Stimulated activated naive CD4-positive, alpha-beta T cell treated with Interleukin-2 at 50 U/mL for 16 hours (primary cell): Measurements from ENCODE around the gene NAA40.

Experiments
- DNase-seq: peaks from one replicate; lab custom pipeline; 2025; lab: John Stamatoyannopoulos, UW

The NAA40 gene

DNA sequence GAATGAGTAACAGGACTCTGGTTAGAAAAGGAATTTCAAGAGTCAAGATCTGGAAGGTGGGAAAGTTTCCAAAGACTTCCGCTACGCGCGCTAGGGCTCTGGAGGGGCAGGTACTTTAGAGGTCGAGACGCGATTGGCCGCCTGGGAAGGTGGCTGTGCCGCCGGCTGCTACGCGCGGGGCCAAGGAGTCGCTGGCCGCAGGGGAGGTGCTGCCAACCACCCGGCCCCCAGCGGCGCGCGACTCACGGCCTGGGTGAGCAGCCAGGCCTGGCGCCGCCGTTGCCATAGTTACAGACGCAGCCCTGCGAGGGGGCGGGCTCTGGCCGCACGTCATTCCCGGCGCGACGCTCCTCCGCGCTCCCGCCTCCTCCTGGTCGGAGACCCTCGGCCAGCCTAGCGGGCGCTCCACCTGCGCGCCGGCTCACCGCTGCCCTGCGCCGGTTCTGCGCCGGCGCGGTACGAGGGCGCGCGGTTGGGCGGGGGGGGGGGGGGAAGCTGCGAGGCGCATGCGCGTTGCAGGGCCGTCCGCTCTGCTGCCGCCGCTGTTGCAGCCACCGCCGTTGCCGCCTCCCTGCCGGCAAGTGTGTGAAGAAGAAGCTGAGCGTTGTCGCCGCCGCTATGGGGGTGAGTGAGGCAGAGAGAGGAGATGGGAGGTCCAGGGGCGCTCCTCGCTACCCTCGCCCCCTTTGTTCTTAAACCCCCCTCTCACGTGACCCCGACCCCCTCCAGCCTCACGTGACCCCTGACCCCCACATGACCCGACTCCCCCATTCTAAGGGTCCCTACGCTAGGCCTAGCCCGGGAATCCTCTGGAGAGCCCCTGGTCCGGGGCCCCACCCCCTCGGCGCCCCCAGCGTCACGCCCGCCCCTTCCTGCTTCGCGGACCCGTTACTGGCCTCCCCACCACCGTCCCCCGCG lies at the start of gene NAA40:
Gene NAA40, plus strand, starts transcription at position 524 of the 918 bp plus-strand sequence. Its CDS starts 95 bp downstream, at position 619.
- peak; percentile 93 for DNase-seq

GRCh38 chr11:63889344-63889743 lies 49.5 kb upstream of the NAA40 start:
- no peak for DNase-seq

GRCh38 chr11:63890368-63890767 lies 48.4 kb upstream of the NAA40 start:
- no peak for DNase-seq

- DNase-seq = no peak
Measured at GRCh38 chr11:63892228-63892627, 46.6 kb upstream of the NAA40 start.

DNA sequence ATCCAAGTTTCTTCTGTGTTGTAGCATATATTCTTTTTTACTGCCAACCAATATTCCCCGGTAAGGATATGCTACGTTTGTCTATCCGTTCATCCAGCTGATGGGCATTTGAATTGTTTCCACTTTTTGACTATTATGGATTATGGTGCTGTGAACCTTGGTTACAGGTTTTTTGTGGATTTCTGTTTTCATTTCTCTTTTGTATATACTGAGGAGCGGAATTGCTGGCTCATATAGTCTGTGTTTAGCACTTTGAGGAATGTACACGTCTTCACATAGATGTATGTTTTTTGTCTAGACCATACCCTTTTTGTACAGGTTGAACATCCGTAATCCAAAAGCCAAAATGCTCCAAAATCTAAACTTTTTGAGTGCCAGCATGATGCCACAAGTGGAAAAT lies 45.4 kb upstream of the NAA40 start:
- DNase-seq = no peak

GRCh38 chr11:63896071-63896470 lies 42.7 kb upstream of the NAA40 start:
- no peak for DNase-seq

- DNase-seq = no peak
Measured at GRCh38 chr11:63897459-63898146, 41.2 kb upstream of the NAA40 start.

DNA sequence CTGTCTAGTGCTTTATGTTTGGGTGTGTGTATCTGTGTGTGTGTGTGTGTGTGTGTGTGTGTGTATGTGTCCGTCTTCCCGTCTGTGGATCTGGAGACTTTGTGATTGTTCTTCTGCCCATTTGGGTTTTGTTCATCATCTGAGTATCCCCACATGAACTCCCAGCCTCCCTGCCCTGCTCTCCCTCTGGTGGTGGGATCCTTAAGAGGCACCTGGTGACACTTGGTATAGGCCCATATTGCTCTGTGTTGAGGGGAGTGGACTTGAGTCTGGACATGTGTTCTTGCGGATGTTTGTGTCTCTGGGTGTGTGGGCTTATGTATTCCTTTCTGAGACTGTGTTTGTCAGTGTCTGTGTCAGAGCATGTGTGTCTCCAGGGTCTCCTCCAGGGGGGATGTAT lies 37.1 kb upstream of the NAA40 start:
- DNase-seq = no peak

GRCh38 chr11:63903884-63904283 lies 34.9 kb upstream of the NAA40 start:
- no peak for DNase-seq

DNA sequence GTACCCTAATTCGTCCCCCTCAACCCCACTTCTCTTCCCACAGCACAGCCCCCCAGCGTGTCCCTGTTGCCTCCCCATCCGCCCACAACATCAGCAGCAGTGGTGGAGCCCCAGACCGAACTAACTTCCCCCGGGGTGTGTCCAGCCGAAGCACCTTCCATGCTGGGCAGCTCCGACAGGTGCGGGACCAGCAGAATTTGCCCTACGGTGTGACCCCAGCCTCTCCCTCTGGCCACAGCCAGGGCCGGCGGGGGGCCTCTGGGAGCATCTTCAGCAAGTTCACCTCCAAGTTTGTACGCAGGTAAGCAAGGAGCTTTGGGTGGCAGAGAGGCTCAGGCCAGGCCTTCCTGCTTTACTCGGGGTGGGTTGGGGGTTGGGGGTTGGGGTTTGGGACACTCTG lies 34.1 kb upstream of the NAA40 start:
- no peak for DNase-seq

- DNase-seq = no peak
Measured at GRCh38 chr11:63905179-63905578, 33.6 kb upstream of the NAA40 start.

DNA sequence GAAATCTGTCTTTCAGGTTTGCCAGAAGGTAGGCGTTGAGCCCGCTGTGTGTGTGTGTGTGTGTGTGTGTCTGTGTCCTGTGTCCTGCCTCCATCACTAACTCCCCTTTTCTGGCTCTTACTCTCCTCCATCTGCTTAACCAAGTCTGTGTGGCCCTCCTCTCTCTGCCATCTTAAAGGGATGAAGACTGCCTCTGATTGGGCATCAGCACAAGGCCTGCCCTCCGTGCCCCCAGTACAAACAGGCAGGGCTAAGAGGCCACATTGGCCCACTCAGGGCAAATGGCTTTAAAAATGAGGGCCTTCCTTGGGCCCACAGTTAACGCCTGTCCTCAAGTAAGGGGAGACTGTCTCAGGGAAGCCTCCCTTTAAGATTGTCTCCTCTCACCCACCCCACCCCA lies 32.7 kb upstream of the NAA40 start:
- DNase-seq = no peak

- peak; percentile 38 for DNase-seq
Measured at GRCh38 chr11:63906585-63906984, 32.2 kb upstream of the NAA40 start.

DNA sequence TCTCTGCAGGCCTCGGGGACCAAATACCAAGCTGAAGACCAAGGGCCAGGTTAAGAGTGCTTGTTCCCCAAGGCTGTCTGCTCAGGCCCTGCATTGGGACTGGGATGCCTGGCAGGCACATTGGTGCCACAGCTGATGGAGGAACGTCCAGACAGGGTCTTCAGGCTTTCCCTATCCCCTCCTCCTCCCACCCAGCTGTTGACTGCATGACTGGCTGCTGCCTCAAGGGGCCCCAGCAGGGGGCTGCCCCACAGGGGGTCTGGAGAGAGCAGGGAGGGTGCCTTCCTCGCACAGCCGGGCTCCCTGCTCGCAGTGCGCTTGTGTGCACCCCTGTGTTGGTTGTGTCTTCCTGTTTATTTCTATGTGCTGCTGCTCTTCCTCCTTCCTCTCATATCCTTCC lies 31.7 kb upstream of the NAA40 start:
- DNase-seq = no peak

GRCh38 chr11:63907808-63908530 lies 30.8 kb upstream of the NAA40 start:
- DNase-seq = no peak

DNA sequence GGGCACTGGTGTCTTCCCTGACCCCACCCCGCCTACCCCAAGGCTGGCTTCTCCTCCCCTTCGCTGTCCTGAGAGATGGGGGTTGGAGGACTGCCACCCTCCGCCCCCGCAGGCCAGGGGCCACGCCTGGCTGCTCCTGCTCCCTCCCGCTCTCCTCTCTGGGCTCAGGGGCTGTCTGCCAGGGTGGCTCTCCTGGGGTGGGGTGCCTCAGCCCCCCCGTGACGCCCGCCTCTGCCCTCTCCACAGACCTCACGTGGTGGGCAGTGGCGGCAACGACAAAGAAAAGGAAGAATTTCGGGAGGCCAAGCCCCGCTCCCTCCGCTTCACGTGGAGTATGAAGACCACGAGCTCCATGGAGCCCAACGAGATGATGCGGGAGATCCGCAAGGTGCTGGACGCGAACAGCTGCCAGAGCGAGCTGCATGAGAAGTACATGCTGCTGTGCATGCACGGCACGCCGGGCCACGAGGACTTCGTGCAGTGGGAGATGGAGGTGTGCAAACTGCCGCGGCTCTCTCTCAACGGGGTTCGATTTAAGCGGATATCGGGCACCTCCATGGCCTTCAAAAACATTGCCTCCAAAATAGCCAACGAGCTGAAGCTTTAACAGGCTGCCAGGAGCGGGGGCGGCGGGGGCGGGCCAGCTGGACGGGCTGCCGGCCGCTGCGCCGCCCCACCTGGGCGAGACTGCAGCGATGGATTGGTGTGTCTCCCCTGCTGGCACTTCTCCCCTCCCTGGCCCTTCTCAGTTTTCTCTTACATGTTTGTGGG lies 30.0 kb upstream of the NAA40 start:
- no peak for DNase-seq

DNA sequence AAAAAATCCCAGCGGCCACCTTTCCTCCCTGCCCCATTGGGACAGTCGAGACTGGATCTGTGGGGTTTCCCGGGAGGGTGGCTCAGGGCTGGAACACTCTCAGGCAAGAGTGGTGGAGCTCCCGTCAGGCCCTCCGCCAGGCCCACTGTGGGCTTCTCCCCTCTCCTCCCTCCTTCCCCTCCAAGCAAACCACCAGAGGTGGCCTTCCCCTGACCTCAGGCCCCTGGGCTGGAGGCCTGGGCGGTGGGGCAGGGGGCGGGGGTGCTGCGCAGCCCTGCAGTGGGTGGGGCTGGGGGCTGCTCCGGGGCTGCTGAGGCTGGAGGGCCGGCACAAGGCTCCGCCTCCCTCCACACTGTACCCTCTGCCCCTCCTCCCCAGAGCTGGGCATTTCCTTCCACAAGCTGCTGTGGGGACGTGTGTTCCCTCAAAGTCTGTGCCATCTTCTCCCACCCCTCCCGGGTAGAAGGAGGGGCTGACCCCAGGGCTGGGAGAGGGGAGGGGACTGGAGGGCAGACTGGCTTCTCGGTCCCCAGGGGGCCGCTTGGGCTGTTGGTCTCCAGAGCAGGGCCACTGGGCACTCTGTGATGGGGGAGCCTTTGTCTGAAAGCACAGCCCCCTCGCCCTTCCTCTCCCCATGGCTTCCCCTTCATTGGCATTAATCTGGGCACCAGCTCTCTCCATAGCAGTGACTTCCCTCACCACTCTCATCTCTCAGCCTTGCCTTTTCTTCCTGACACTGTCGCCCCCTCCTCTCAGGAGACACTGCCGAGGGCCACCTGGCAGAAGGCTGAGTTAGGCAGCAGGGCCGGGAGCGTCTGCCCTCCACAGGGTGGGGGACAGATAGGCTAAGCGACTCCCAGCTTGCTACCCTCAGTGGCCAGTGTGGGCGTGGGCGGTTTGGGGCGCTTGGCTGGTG lies 29.0 kb upstream of the NAA40 start:
- no peak for DNase-seq

DNA sequence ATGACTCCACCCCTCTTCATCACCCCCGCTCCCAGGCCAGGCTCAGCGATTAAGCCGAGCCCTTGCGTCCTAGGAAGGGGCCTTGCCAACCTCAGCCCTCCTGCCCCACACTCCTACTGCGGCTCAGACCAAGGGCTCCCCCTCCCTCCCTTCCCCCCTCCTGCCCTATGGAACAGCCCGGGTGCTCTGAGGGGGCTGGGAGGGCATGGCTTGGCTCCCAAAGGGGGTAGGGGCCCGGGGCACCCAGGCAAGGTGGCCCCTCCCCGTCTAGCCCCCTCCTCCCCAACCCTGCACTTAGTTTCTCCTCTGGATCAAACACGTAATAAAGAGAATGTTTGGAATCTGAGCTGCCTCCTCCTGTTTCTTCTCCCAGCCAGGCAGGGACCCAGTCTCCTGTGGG lies 28.1 kb upstream of the NAA40 start:
- DNase-seq = no peak

GRCh38 chr11:63911440-63911839 lies 27.4 kb upstream of the NAA40 start:
- no peak for DNase-seq

DNA sequence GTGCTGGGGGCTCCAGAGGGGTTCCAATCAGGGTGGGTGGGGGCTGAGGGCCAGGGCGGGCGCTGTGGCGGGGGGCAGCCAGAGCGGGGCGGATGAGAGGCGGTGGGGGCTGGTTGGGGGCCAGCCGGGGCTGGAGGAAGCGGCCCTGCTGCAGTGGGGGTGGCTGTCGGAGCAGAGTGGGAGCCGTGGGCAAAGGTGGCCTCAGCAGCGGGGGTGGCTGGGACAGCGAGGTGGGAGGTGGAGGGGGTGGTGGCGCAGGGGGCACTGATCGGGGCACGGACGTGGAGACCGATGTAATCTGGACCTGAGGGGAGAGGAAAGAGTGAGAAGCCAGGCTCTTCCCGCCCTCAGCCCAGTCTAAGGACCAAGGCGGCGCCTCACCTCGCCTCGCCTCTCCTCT lies 26.9 kb upstream of the NAA40 start:
- DNase-seq = no peak

- no peak for DNase-seq
Measured at GRCh38 chr11:63912678-63913077, 26.1 kb upstream of the NAA40 start.
